ENCODE data around the gene ZNF516. TPM values are rescaled to one million over a fixed set of nuclear protein-coding genes. Genes with fewer than 3 reads are reported as not detected.

ZNF516 gene
- total RNA-seq, 1 donor from 2014 or later = 83.2 TPM

DNA sequence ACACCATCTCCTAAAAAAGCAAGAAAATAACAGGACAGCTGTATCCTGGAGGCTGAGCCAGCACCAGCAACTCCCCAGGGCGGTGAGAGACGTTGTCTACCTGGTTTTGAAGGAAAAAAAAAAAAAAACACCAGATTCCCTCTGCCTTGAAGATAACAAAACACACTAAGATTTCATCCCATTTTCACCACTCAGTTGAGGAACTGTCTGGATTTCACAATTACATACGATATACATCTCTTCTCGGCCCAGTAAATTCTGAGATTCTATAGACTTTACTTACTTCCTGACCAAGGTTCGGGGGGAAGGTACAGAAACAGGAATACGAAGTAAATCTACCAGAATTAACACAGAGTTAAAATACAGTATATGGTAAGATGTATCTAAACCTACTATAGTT is 8.5 kb downstream of the ZNF516 start:
- H3K36me3 Mint-ChIP-seq (ENCODE audit: low read depth, unreplicated experiment) = no peaks in the 10 kb centered on the region
- H3K4me1 Mint-ChIP-seq (ENCODE audit: unreplicated experiment) = peaks cover 40% of the 10 kb centered on the region
- H3K27me3 Mint-ChIP-seq (ENCODE audit: unreplicated experiment) = peaks cover 11% of the 10 kb centered on the region
- no peaks in the 10 kb centered on the region for H3K9me3 Mint-ChIP-seq (ENCODE audit: unreplicated experiment)
- TF ChIP-seq, protein P1, sequence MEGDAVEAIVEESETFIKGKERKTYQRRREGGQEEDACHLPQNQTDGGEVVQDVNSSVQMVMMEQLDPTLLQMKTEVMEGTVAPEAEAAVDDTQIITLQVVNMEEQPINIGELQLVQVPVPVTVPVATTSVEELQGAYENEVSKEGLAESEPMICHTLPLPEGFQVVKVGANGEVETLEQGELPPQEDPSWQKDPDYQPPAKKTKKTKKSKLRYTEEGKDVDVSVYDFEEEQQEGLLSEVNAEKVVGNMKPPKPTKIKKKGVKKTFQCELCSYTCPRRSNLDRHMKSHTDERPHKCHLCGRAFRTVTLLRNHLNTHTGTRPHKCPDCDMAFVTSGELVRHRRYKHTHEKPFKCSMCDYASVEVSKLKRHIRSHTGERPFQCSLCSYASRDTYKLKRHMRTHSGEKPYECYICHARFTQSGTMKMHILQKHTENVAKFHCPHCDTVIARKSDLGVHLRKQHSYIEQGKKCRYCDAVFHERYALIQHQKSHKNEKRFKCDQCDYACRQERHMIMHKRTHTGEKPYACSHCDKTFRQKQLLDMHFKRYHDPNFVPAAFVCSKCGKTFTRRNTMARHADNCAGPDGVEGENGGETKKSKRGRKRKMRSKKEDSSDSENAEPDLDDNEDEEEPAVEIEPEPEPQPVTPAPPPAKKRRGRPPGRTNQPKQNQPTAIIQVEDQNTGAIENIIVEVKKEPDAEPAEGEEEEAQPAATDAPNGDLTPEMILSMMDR (IDR thresholded peaks at IDR 0.05; ENCODE audit: unreplicated experiment) = no peak
- no peak overlapping the region for H3K27ac Mint-ChIP-seq (ENCODE audit: unreplicated experiment)
- DNase-seq (ENCODE audit: low spot score) = no peak
- H3K4me3 Mint-ChIP-seq (ENCODE audit: unreplicated experiment) = no peak overlapping the region

DNA sequence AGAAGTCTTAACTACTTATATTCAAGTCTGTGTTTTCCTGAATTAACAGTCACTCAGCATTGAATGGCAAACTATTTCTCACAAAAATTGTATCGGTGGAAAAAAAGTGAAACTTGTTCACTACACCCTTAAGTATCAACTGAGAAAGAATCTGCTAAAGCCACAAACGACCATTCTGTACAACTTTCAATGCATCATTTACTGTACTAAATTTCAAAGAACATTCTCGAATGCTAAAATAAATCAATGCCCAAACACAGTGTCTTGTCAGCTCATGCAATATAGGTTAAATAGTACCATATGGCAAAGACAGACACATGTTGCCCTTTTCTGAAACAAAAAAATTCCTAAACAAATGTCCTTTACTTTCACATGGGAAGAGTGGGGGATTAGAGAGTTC is 9.0 kb downstream of the ZNF516 start:
- Mint-ChIP-seq H3K27ac (ENCODE audit: unreplicated experiment) (no peak overlapping the region), H3K36me3 (ENCODE audit: low read depth, unreplicated experiment) (no peaks in the 10 kb centered on the region), H3K4me1 (ENCODE audit: unreplicated experiment) (peaks cover 40% of the 10 kb centered on the region), H3K27me3 (ENCODE audit: unreplicated experiment) (peaks cover 11% of the 10 kb centered on the region), H3K9me3 (ENCODE audit: unreplicated experiment) (no peaks in the 10 kb centered on the region), H3K4me3 (ENCODE audit: unreplicated experiment) (no peak overlapping the region)
- DNase-seq (ENCODE audit: low spot score) = no peak
- TF ChIP-seq, protein P1 (IDR thresholded peaks at IDR 0.05; ENCODE audit: unreplicated experiment) = no peak

DNA sequence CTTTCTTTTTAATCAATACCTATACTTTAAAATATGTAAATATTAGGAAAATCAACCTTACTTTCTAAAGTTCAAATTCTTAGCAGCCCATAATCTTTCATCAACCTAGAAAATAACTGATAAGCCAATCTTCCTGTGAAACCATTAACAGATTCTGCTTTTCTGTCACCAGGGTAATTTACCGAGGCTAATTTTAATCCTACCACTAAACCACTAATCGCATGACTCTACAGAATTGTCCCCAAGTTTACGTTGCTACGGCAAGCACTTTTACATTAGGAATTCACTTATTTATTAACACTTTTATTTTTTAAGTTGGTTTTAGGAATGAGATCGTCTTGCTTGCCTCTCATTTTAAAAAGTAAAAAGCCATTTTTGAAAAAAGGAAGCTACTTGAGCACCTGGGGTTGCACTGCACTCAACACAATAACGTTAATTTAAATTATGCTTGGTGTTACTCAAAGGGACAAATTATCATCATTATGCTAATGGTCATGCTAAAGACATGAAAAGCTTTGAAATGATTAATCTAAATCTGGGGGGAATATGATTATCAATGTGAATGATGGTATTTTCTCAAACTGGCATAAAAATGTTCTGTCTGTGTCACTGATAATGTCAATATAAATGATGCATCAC is 10.2 kb downstream of the ZNF516 start:
- no peaks in the 10 kb centered on the region for H3K36me3 Mint-ChIP-seq (ENCODE audit: low read depth, unreplicated experiment)
- H3K4me3 Mint-ChIP-seq (ENCODE audit: unreplicated experiment) = no peak overlapping the region
- H3K27me3 Mint-ChIP-seq (ENCODE audit: unreplicated experiment) = peaks cover 1% of the 10 kb centered on the region
- H3K9me3 Mint-ChIP-seq (ENCODE audit: unreplicated experiment) = no peaks in the 10 kb centered on the region
- DNase-seq (ENCODE audit: low spot score) = no peak
- TF ChIP-seq, protein P1 (IDR thresholded peaks at IDR 0.05; ENCODE audit: unreplicated experiment) = no peak
- H3K4me1 Mint-ChIP-seq (ENCODE audit: unreplicated experiment) = peaks cover 29% of the 10 kb centered on the region
- no peak overlapping the region for H3K27ac Mint-ChIP-seq (ENCODE audit: unreplicated experiment)

DNA sequence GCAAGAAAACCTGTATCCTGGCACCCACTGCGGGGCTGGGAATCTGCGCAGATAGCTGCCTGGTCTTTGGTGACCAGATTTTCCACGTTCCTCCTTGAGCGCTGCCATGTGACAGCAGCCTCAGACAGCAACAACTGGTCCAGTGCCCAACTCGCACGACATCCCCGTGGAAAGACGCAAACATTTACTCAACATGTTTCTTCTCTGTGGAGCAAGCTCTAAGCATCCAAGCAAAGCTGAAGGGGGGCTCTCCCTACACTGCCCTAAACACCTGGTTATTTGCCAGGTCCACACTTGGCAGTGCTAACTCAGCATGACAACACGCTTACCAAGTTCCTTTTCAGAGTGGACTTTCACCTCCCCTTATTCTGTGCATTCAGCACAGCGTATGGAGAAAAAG is 11.3 kb downstream of the ZNF516 start:
- Mint-ChIP-seq H3K36me3 (ENCODE audit: low read depth, unreplicated experiment) (no peaks in the 10 kb centered on the region), H3K27me3 (ENCODE audit: unreplicated experiment) (peaks cover 1% of the 10 kb centered on the region), H3K27ac (ENCODE audit: unreplicated experiment) (no peak overlapping the region), H3K9me3 (ENCODE audit: unreplicated experiment) (no peaks in the 10 kb centered on the region), H3K4me3 (ENCODE audit: unreplicated experiment) (no peak overlapping the region), H3K4me1 (ENCODE audit: unreplicated experiment) (peaks cover 22% of the 10 kb centered on the region)
- DNase-seq (ENCODE audit: low spot score) = no peak
- TF ChIP-seq, protein P1 (IDR thresholded peaks at IDR 0.05; ENCODE audit: unreplicated experiment) = no peak

DNA sequence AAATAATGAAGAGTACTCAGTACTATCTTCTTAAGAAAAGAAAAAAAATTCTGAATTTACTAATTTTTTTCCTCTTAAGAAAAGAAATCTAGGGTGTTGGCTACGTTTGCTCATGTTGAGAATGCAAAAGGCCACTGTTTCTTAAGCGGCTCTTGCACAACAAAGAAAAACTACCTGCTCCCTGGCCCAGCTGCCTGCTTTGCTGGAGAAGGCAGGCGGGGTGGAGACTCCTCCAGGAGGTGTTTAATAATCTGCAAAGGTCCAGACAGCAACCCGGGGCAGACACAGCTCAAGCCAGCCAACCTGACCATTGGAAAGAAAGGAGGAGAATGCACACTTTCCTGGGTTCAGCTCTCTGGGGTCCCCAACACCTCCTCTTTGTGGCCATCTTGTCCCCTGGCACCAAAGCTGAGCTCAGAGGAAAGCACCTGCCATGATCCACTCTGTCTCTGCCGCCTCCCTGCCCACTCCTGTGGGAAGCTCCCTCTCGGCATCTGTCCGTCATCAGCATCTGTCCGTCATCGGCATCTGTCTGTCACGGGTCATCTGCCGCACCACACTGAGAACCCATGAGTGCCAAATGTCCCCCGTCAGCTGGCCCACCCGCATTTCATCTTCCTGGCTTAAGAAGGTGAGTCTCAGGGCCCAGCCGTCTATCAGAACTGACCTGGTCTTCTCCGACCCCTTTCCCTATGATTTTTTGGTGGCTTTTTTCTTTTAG is 11.9 kb downstream of the ZNF516 start:
- no peaks in the 10 kb centered on the region for H3K36me3 Mint-ChIP-seq (ENCODE audit: low read depth, unreplicated experiment)
- DNase-seq (ENCODE audit: low spot score) = no peak
- TF ChIP-seq, protein P1 (IDR thresholded peaks at IDR 0.05; ENCODE audit: unreplicated experiment) = no peak
- peaks cover 21% of the 10 kb centered on the region for H3K4me1 Mint-ChIP-seq (ENCODE audit: unreplicated experiment)
- no peak overlapping the region for H3K27ac Mint-ChIP-seq (ENCODE audit: unreplicated experiment)
- H3K4me3 Mint-ChIP-seq (ENCODE audit: unreplicated experiment) = no peak overlapping the region
- H3K27me3 Mint-ChIP-seq (ENCODE audit: unreplicated experiment) = peaks cover 1% of the 10 kb centered on the region
- no peaks in the 10 kb centered on the region for H3K9me3 Mint-ChIP-seq (ENCODE audit: unreplicated experiment)
